H1 (cell line): ENCODE data around the gene STT3B. TPM values are rescaled to one million over a fixed set of nuclear protein-coding genes. Genes with fewer than 3 reads are reported as not detected.

Experiments
- CTCF ChIA-PET: fragments of 300-600 bp; sonication (Branson Sonifier 250); formaldehyde crosslinking; loops from one replicate; lab custom pipeline; 2021; ENCODE audit not compliant: partially characterized antibody; lab: Charles Lee
- POLR2A ChIA-PET: fragments of 300-600 bp; sonication (Branson Sonifier 250); formaldehyde crosslinking; loops from one replicate; lab custom pipeline; 2021; ENCODE audit warnings: inconsistent platforms; ENCODE audit not compliant: partially characterized antibody; lab: Charles Lee
- DNase-seq, 2 experiments: peaks; one replicate each; pipeline versions ENCODE4 v3.0.0 to v3.0.0-alpha.2; 2010 to 2022; ENCODE audit warnings: low spot score in 2 of 2, low read depth in 1 of 2, mixed read lengths in 1 of 2
- FAIRE-seq: peaks from 2 replicates; lab custom pipeline; 2011; peaks lifted over from hg19 to GRCh38; lab: Jason Lieb, UNC
- H2AFZ ChIP-seq: 2 replicates; pipeline ENCODE4 v1.8.1; 2012; ENCODE audit warnings: low read length, inconsistent platforms
- H2AK5ac ChIP-seq: 2 replicates; pipeline ENCODE4 v1.6.1; 2013; ENCODE audit warnings: low read depth, low read length
- H2BK120ac ChIP-seq: replicated peaks from 2 replicates; pipeline ENCODE3; 2013; ENCODE audit warnings: low read depth, low read length, inconsistent platforms
- H2BK12ac ChIP-seq: 2 replicates; pipeline ENCODE4 v1.6.1; 2013; ENCODE audit warnings: low read depth, low read length
- H2BK15ac ChIP-seq: 2 replicates; pipeline ENCODE4 v1.6.1; 2013; ENCODE audit warnings: low read length
- H2BK20ac ChIP-seq: 2 replicates; pipeline ENCODE4 v1.6.1; 2013; ENCODE audit warnings: low read length
- H2BK5ac ChIP-seq: 2 replicates; pipeline ENCODE4 v1.6.1; 2013; ENCODE audit warnings: low read depth, low read length
- H3K14ac ChIP-seq: 2 replicates; pipeline ENCODE4 v1.6.1; 2013; ENCODE audit warnings: inconsistent platforms; ENCODE audit not compliant: insufficient read length
- H3K18ac ChIP-seq: 2 replicates; pipeline ENCODE4 v1.6.1; 2013; ENCODE audit warnings: low read length; ENCODE audit errors: extremely low read depth
- H3K23ac ChIP-seq: 2 replicates; pipeline ENCODE4 v1.6.1; 2013; ENCODE audit warnings: inconsistent platforms; ENCODE audit not compliant: insufficient read length
- H3K23me2 ChIP-seq: 2 replicates; pipeline ENCODE4 v1.6.1; 2013; ENCODE audit warnings: low read depth, low read length
- H3K27ac ChIP-seq: 2 replicates; pipeline ENCODE4 v1.6.1; 2011; ENCODE audit warnings: low read depth, low read length, inconsistent platforms
- H3K27me3 ChIP-seq, 4 experiments: replicated peaks in 1 of 4; 1 replicate in 1 of 4; 2 replicates in 3 of 4; pipeline versions ENCODE4 v1.6.1 to v1.8.1; 2011 to 2013; ENCODE audit warnings: low read length in 3 of 4, mild to moderate bottlenecking in 3 of 4, inconsistent platforms in 2 of 4, mixed read lengths in 2 of 4, moderate library complexity in 1 of 4; ENCODE audit not compliant: control insufficient read depth in 3 of 4, insufficient read depth in 3 of 4; ENCODE audit errors: extremely low read depth in 1 of 4
- H3K36me3 ChIP-seq, 4 experiments: 2 replicates each; pipeline versions ENCODE4 v1.6.1 to v1.8.1; 2011 to 2013; ENCODE audit warnings: mild to moderate bottlenecking in 4 of 4, low read length in 3 of 4, moderate library complexity in 2 of 4, control low read depth in 1 of 4, inconsistent platforms in 1 of 4; ENCODE audit not compliant: insufficient read depth in 4 of 4, control insufficient read depth in 2 of 4
- H3K4ac ChIP-seq: replicated peaks from 2 replicates; pipeline ENCODE3; 2013; ENCODE audit warnings: low read length, low read depth, mixed read lengths, inconsistent platforms; ENCODE audit not compliant: insufficient read length
- H3K4me1 ChIP-seq, 4 experiments: replicated peaks in 1 of 4; 1 replicate in 1 of 4; 2 replicates in 3 of 4; pipeline versions ENCODE4 v1.6.1 to v1.8.1; 2011 to 2013; ENCODE audit warnings: low read length in 3 of 4, inconsistent platforms in 2 of 4, mixed read lengths in 1 of 4; ENCODE audit not compliant: insufficient read depth in 4 of 4, control insufficient read depth in 3 of 4
- H3K4me2 ChIP-seq, 2 experiments: 2 replicates each; pipeline versions ENCODE4 v1.6.1 to v1.8.1; 2011 to 2013; ENCODE audit warnings: low read depth in 2 of 2, low read length in 2 of 2, control low read depth in 1 of 2, inconsistent platforms in 1 of 2, mild to moderate bottlenecking in 1 of 2; ENCODE audit not compliant: insufficient read depth in 1 of 2
- H3K4me3 ChIP-seq, 4 experiments: fragments of 200-600, 300-600 bp in 1 of 4; sonication (generic), shearing (Covaris generic), sonication (Bioruptor Twin) in 1 of 4; 2 replicates each; pipeline versions ENCODE4 v1.5.1 to v1.8.1; 2011 to 2016; ENCODE audit warnings: low read length in 4 of 4, low read depth in 3 of 4, control low read depth in 2 of 4, inconsistent platforms in 2 of 4, mild to moderate bottlenecking in 2 of 4, mixed read lengths in 1 of 4, moderate library complexity in 1 of 4; ENCODE audit not compliant: insufficient read depth in 2 of 4; ENCODE audit errors: extremely low read depth in 1 of 4
- H3K56ac ChIP-seq: replicated peaks from 2 replicates; pipeline ENCODE3; 2013; ENCODE audit warnings: low read depth, mild to moderate bottlenecking, mixed read lengths, low read length, inconsistent platforms; ENCODE audit not compliant: insufficient read length
- H3K79me1 ChIP-seq: 2 replicates; pipeline ENCODE4 v1.6.1; 2013; ENCODE audit warnings: low read depth, low read length, control low read depth
- H3K79me2 ChIP-seq, 2 experiments: 2 replicates each; pipeline versions ENCODE4 v1.6.1 to v1.8.1; 2012 to 2013; ENCODE audit warnings: low read length in 2 of 2, mild to moderate bottlenecking in 2 of 2, inconsistent platforms in 1 of 2; ENCODE audit not compliant: insufficient read depth in 2 of 2, control insufficient read depth in 1 of 2
- H3K9ac ChIP-seq, 4 experiments: replicated peaks in 1 of 4; 1 replicate in 1 of 4; 2 replicates in 3 of 4; pipeline versions ENCODE4 v1.6.1 to v1.8.1; 2011 to 2013; ENCODE audit warnings: low read depth in 3 of 4, low read length in 3 of 4, control low read depth in 2 of 4, mild to moderate bottlenecking in 2 of 4, moderate library complexity in 2 of 4, inconsistent platforms in 1 of 4; ENCODE audit errors: extremely low read depth in 1 of 4
- H3K9me3 ChIP-seq, 2 experiments: 2 replicates each; pipeline versions ENCODE4 v1.6.1 to v1.8.1; 2012 to 2013; ENCODE audit warnings: mild to moderate bottlenecking in 2 of 2, moderate library complexity in 2 of 2, control low read depth in 1 of 2, inconsistent platforms in 1 of 2, low read depth in 1 of 2, low read length in 1 of 2, mixed read lengths in 1 of 2; ENCODE audit not compliant: insufficient read depth in 2 of 2
- H4K20me1 ChIP-seq, 2 experiments: replicated peaks in 1 of 2; 2 replicates each; pipeline versions ENCODE3 to v1.8.1; 2011 to 2013; ENCODE audit warnings: inconsistent platforms in 2 of 2, low read length in 2 of 2, mild to moderate bottlenecking in 1 of 2; ENCODE audit not compliant: insufficient read depth in 2 of 2, control insufficient read depth in 1 of 2
- H4K5ac ChIP-seq: 2 replicates; pipeline ENCODE4 v1.6.1; 2013; ENCODE audit warnings: low read length, low read depth, mixed read lengths, inconsistent platforms; ENCODE audit not compliant: insufficient read length
- H4K8ac ChIP-seq: 2 replicates; pipeline ENCODE4 v1.8.0; 2013; ENCODE audit warnings: mild to moderate bottlenecking, moderate library complexity, low read length, inconsistent platforms; ENCODE audit not compliant: insufficient read depth; ENCODE audit errors: extremely low read depth
- H4K91ac ChIP-seq: replicated peaks from 2 replicates; pipeline ENCODE3; 2013; ENCODE audit warnings: low read length, mixed read lengths, inconsistent platforms; ENCODE audit not compliant: insufficient read length
- CHD2 ChIP-seq: IDR thresholded peaks from 2 replicates; pipeline ENCODE4 v1.6.1; 2012; ENCODE audit warnings: low read length, improper control_type of control experiment
- KDM4A ChIP-seq: IDR thresholded peaks from one replicate; pipeline ENCODE4 v1.7.1; 2012; ENCODE audit warnings: low read depth, mild to moderate bottlenecking, moderate library complexity, low read length, inconsistent platforms; ENCODE audit not compliant: severe bottlenecking
- RBBP5 ChIP-seq: IDR thresholded peaks from 2 replicates; pipeline ENCODE4 v1.7.1; 2012; ENCODE audit warnings: low read depth, mild to moderate bottlenecking, inconsistent platforms, low read length, moderate library complexity, borderline replicate concordance
- SIN3A ChIP-seq, 2 experiments: IDR thresholded peaks in 1 of 2; conservative IDR thresholded peaks in 1 of 2; 2 replicates each; pipeline ENCODE4 v1.6.1; 2011 to 2012; ENCODE audit warnings: low read length in 2 of 2, improper control_type of control experiment in 1 of 2, low read depth in 1 of 2, mild to moderate bottlenecking in 1 of 2
- SIRT6 ChIP-seq: IDR thresholded peaks from one replicate; pipeline ENCODE4 v1.7.1; 2012; ENCODE audit warnings: low read length, inconsistent platforms
- WGBS, 2 experiments: shearing (Covaris generic) in 1 of 2; methylation state at CpG; one replicate each; pipeline versions ENCODE4 v1.1.6 to v1.1.7; 2013 to 2015; ENCODE audit warnings: low lambda C conversion rate in 2 of 2, mixed read lengths in 2 of 2, inconsistent platforms in 1 of 2, low coverage in 1 of 2, missing lambda C conversion rate in 1 of 2; ENCODE audit not compliant: insufficient replicate concordance in 2 of 2, insufficient coverage in 1 of 2, insufficient read length in 1 of 2; ENCODE audit errors: extremely low coverage in 1 of 2, missing lambda C conversion rate in 1 of 2; 5-methylcytosine and 5-hydroxymethylcytosine counted together
- polyA plus RNA-seq, 7 experiments: library from polyadenylated mRNA; depleted of rRNA in 3 of 7; stranded (reverse) in 5 of 7; unstranded in 2 of 7; fragments of >200 nt in 5 of 7; fragments of 200-250 nt in 2 of 7; gene quantifications; 1 replicate in 5 of 7; 2 replicates in 1 of 7; 4 replicates in 1 of 7; pipeline versions ENCODE4 v1.2.1 to v1.2.3, GENCODE V29; 2011 to 2013; ENCODE audit warnings: missing spikeins in 2 of 7, mixed read lengths in 2 of 7
- total RNA-seq: library from RNA; stranded (reverse); fragmentation: NEBNext Ultra II Directional; extraction: Animal tissue kit (Norgen Biotek cat#: 25700); gene quantifications from 2 replicates; pipeline ENCODE4 v1.2.1, GENCODE V29; 2021
- TF ChIP-seq, protein P1 (sequence below), 3 experiments: IDR thresholded peaks; 1 replicate in 2 of 3; 2 replicates in 1 of 3; pipeline versions ENCODE4 v1.5.1 to v1.6.1; 2011; ENCODE audit warnings: low read length in 3 of 3, mild to moderate bottlenecking in 3 of 3, inconsistent platforms in 2 of 3, low read depth in 1 of 3, moderate library complexity in 1 of 3; ENCODE audit not compliant: insufficient read depth in 1 of 3; ENCODE audit errors: control extremely low read depth in 1 of 3
- TF ChIP-seq, protein P2 (sequence below): IDR thresholded peaks from 2 replicates; pipeline ENCODE4 v1.6.1; 2012; ENCODE audit warnings: inconsistent platforms

The STT3B gene
- total and polyA plus RNA-seq, 2 of the 8 experiments (the other 6 are each of a cell fraction or from before 2014, with no cell fraction given): 43.5 to 134 TPM

DNA sequence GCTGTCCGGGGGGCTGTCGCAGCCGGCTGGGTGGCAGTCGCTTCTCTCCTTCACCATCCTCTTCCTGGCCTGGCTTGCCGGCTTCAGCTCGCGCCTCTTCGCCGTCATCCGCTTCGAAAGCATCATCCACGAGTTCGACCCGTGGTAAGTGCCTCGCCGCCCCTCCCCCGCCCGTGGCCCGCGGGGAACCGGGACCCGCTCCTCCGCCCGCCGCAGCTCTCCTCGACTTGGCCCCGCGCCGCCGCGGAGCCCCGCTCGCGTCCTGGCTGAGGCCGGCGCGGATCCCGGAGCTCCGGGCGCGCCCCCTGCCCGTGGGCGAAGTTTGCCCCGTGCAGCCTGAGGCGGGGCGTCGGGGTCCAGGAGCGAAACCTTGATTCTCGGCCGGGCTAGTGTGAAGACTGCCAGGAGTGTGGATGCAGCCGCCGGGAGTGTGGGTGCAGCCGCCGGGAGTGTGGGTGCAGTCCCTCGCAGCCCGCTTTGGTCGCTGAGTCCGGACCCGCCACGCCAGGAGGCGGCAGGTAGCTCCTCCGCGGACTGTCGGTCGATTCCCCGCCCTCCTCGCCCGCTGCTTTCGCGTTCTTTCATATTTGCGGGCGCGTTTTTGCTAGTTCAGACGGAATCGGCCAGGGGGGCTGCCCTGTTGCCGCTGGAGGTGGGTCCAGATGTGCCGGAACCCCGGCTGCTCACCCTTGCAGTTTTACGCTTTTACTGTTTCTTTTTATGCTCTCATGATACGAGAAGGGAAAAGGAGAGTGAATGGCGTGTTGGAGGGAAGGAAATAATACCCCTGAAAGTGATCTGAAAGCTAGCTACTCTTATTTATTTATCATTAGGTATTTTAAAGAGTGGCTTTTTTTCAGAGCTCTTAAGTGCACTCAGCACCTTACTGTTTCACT lies 692 bp downstream of the STT3B start:
- no peak overlapping the region for H2AFZ ChIP-seq
- peak overlapping the region; percentile 82; the same call in 1 of the 2 replicates for H3K18ac ChIP-seq
- H3K23me2 ChIP-seq: no peaks in the 10 kb centered on the region
- no peaks in the 10 kb centered on the region for H3K9me3 ChIP-seq
- H4K8ac ChIP-seq: peak overlapping the region; percentile 97
- DNase-seq: peak in 1 of 2 experiments; percentile 61
- peak overlapping the region; percentile 74 to 95 (median 82) for H3K9ac ChIP-seq
- H2BK20ac ChIP-seq: no peak overlapping the region
- peak overlapping the region; percentile 27 for H3K56ac ChIP-seq
- peak overlapping the region; percentile 79 for H3K27ac ChIP-seq
- no peak overlapping the region for H2AK5ac ChIP-seq
- no peak overlapping the region for H2BK12ac ChIP-seq
- no peak overlapping the region for H2BK15ac ChIP-seq
- peak overlapping the region; percentile 91 for H3K4ac ChIP-seq
- H2BK120ac ChIP-seq: no peak overlapping the region
- H4K5ac ChIP-seq: no peak overlapping the region
- H3K14ac ChIP-seq: no peak overlapping the region
- H3K79me1 ChIP-seq: no peaks in the 10 kb centered on the region
- peaks cover 0 to 10% (median 5%) of the 10 kb centered on the region in 4 experiments; a peak in 2 of 7 replicates for H3K4me1 ChIP-seq
- POLR2A ChIA-PET: interaction anchor here (0.7 to 3.7 kb wide), 27 partner anchors 9 to 640 kb away, joined by 3 to 31 read pairs (median 5); no protein-coding TSS in a partner anchor
- no peak for FAIRE-seq
- CTCF ChIA-PET: interaction anchor here (0.6 to 3.7 kb wide), 7 partner anchors 17 to 220 kb away, joined by 3 to 16 read pairs (median 5); no protein-coding TSS in a partner anchor
- H4K91ac ChIP-seq: no peak overlapping the region
- 0 out of 2 replicates have a peak overlapping the region, but pooled peaks have one; percentile 66 for H2BK5ac ChIP-seq
- peak overlapping the region; percentile 70 to 95 (median 84) for H3K4me3 ChIP-seq
- H3K23ac ChIP-seq: no peak overlapping the region
- H3K4me2 ChIP-seq: peak overlapping the region; percentile 77 to 87
- peaks cover 2 to 23% of the 10 kb centered on the region in 2 experiments for H4K20me1 ChIP-seq
- no peaks in the 10 kb centered on the region for H3K27me3 ChIP-seq
- peaks cover 12 to 61% of the 10 kb centered on the region in 2 experiments for H3K79me2 ChIP-seq
- WGBS, 2 experiments: 4% methylated on average over 60 of the region's 81 CpGs; no CpG with 5 or more reads in 1 of the 2 experiments
- no peaks in the 10 kb centered on the region for H3K36me3 ChIP-seq
- TF ChIP-seq RBBP5 (peak; percentile 43), KDM4A (peak; percentile 53), CHD2 (no peak), SIN3A (conservative IDR thresholded peaks at IDR 0.05 in 1 of 2, IDR thresholded peaks at IDR 0.05 in 1 of 2; ENCODE audit: low read depth in 1 of 2, low read length in 2 of 2) (no peak; a peak in 1 of 4 replicates), SIRT6 (no peak)
- TF ChIP-seq, protein P1, sequence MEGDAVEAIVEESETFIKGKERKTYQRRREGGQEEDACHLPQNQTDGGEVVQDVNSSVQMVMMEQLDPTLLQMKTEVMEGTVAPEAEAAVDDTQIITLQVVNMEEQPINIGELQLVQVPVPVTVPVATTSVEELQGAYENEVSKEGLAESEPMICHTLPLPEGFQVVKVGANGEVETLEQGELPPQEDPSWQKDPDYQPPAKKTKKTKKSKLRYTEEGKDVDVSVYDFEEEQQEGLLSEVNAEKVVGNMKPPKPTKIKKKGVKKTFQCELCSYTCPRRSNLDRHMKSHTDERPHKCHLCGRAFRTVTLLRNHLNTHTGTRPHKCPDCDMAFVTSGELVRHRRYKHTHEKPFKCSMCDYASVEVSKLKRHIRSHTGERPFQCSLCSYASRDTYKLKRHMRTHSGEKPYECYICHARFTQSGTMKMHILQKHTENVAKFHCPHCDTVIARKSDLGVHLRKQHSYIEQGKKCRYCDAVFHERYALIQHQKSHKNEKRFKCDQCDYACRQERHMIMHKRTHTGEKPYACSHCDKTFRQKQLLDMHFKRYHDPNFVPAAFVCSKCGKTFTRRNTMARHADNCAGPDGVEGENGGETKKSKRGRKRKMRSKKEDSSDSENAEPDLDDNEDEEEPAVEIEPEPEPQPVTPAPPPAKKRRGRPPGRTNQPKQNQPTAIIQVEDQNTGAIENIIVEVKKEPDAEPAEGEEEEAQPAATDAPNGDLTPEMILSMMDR (IDR thresholded peaks at IDR 0.05; ENCODE audit: control extremely low read depth in 1 of 3, insufficient read depth in 1 of 3, low read depth in 1 of 3, low read length in 3 of 3): peak in 2 of 3 experiments; percentile 9 to 28; a peak in 2 of 4 replicates
- TF ChIP-seq, protein P2, sequence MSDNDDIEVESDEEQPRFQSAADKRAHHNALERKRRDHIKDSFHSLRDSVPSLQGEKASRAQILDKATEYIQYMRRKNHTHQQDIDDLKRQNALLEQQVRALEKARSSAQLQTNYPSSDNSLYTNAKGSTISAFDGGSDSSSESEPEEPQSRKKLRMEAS: no peak
